ENCODE data around the gene TSSC4. TPM values are rescaled to one million over a fixed set of nuclear protein-coding genes. Genes with fewer than 3 reads are reported as not detected.

Gene TSSC4
- total RNA-seq, 1 experiment from 2014 or later = 25.3 TPM

GRCh38 chr11:2443406-2443805 is 42.9 kb downstream of the TSSC4 start:
- H3K27ac ChIP-seq (ENCODE audit: low read length) = no peak overlapping the region
- H3K9me3 ChIP-seq (ENCODE audit: low read length) = no peaks in the 10 kb centered on the region
- no peaks in the 10 kb centered on the region for H3K36me3 ChIP-seq (ENCODE audit: insufficient read depth, low read length)

DNA sequence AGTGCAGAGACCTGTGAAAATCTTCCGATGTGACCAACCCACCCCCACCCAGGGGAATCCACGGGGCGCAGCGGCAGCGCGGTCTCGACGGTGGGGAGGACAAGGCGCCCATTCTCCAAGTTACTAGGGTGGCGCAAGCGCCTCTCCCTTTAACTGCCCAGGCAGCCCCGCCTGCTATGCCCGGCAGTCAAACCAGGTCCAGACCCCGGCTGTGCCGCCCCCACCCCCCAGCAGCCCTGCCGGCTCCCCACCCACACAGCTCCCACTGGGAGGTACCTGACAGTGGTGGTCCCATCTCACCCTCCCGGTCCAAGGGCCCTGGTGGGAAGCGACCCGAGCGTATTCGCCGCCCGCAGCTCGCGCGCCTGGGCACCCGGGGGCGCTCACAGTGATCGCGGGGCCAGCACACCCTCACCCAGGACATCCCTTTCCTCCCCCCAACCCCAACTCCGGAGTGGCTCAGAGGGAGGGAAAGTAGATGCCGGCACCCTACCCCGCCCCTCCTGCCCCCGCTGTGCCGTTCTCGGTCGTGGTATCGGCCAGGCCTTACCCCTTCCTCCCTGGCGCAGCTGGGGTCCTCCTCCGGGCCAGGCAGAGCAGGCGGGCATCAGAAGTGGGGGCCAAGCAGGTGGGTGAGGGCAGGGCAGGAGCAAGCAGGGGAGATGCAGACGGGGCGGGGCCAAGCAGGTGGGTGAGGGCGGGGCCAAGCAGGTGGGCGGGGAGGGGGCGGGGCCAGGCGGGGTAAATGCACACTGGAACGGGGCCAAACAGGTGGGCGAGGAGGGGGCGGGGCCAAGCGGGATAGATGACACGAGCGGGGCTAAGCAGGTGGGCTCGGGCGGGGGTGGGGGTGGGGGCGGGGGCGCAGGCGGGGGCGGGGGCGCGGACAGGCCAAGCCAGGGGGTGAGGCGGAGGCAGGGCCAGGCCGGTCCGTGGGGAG is 43.6 kb downstream of the TSSC4 start, which contains the start of gene TRPM5:
Gene TRPM5 (minus strand): TSS at position 634 of the 940 bp plus-strand sequence. CDS start 21,478 bp downstream, outside the sequence.
- Histone ChIP-seq H3K9me3 (ENCODE audit: low read length) (no peaks in the 10 kb centered on the region), H3K27me3 (ENCODE audit: low read length) (no peaks in the 10 kb centered on the region), H3K4me3 (ENCODE audit: low read length) (no peak within 1 kb of the TSS), H3K79me2 (ENCODE audit: low read length) (no peaks in the 10 kb centered on the region), H3K4me1 (ENCODE audit: low read length) (peaks cover 32% of the 10 kb centered on the region), H2AFZ (ENCODE audit: low read length) (no peak within 1 kb of the TSS), H3K4me2 (ENCODE audit: low read depth, low read length, poor library complexity, severe bottlenecking) (no peak within 1 kb of the TSS), H3K9ac (ENCODE audit: low read length) (no peak within 1 kb of the TSS), H3K27ac (ENCODE audit: low read length) (no peak within 1 kb of the TSS), H4K20me1 (ENCODE audit: insufficient read depth, low read depth, low read length) (no peaks in the 10 kb centered on the region), H3K36me3 (ENCODE audit: insufficient read depth, low read length) (no peaks in the 10 kb centered on the region), H3K9me2 (replicated peaks; ENCODE audit: insufficient read depth, low read length) (no peaks in the 10 kb centered on the region)
- DNase-seq = no peak

More at GRCh38 chr11:2443406-2443805, 42.9 kb downstream of the TSSC4 start:
- Histone ChIP-seq H3K4me2 (ENCODE audit: low read depth, low read length, poor library complexity, severe bottlenecking) (no peak overlapping the region), H3K4me1 (ENCODE audit: low read length) (peaks cover 32% of the 10 kb centered on the region), H3K9ac (ENCODE audit: low read length) (no peak overlapping the region), H3K4me3 (ENCODE audit: low read length) (no peak overlapping the region), H3K9me2 (replicated peaks; ENCODE audit: insufficient read depth, low read length) (no peaks in the 10 kb centered on the region), H4K20me1 (ENCODE audit: insufficient read depth, low read depth, low read length) (no peaks in the 10 kb centered on the region), H3K79me2 (ENCODE audit: low read length) (no peaks in the 10 kb centered on the region), H3K27me3 (ENCODE audit: low read length) (no peaks in the 10 kb centered on the region), H2AFZ (ENCODE audit: low read length) (no peak overlapping the region)
- no peak for DNase-seq

DNA sequence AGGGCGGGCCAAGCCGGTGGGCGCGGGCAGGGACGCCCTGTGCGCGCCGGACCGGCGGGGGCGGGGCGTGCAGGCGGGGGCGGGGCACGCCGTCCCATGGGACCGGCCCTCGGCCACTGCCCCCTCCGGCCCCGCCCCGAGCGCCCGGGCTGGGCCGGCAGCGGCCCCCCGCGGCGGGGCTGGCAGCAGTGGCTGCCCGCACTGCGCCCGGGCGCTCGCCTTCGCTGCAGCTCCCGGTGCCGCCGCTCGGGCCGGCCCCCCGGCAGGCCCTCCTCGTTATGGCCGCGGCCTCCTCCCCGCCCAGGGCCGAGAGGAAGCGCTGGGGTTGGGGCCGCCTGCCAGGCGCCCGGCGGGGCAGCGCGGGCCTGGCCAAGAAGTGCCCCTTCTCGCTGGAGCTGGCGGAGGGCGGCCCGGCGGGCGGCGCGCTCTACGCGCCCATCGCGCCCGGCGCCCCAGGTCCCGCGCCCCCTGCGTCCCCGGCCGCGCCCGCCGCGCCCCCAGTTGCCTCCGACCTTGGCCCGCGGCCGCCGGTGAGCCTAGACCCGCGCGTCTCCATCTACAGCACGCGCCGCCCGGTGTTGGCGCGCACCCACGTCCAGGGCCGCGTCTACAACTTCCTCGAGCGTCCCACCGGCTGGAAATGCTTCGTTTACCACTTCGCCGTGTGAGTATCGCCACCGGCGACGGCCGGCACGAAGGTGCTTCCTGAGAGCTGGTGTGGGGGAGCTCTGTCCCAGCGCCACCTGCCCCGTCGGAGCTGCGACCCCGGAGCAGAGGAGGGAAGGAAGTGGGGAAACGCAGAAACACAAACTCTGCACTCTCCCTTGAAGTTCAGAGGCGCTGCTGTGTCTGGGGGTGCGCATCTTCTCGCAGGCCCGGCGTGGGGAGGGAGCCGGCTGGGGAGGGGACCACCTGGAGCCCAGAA is 44.5 kb downstream of the TSSC4 start, which contains the start of gene KCNQ1:
Gene KCNQ1 (plus strand): TSS at position 188 of the 925 bp plus-strand sequence. CDS start 91 bp downstream, at position 279.
- no peak for DNase-seq
- Histone ChIP-seq H3K4me1 (ENCODE audit: low read length) (peaks cover 32% of the 10 kb centered on the region), H4K20me1 (ENCODE audit: insufficient read depth, low read depth, low read length) (no peaks in the 10 kb centered on the region), H3K4me3 (ENCODE audit: low read length) (peak within 1 kb of the TSS; percentile 55; the same call in 1 of the 2 replicates), H3K4me2 (ENCODE audit: low read depth, low read length, poor library complexity, severe bottlenecking) (peak within 1 kb of the TSS; percentile 71), H3K27me3 (ENCODE audit: low read length) (no peaks in the 10 kb centered on the region), H3K27ac (ENCODE audit: low read length) (no peak within 1 kb of the TSS; the same call in 1 of the 2 replicates), H3K36me3 (ENCODE audit: insufficient read depth, low read length) (no peaks in the 10 kb centered on the region), H3K79me2 (ENCODE audit: low read length) (no peaks in the 10 kb centered on the region), H3K9me3 (ENCODE audit: low read length) (no peaks in the 10 kb centered on the region), H3K9me2 (replicated peaks; ENCODE audit: insufficient read depth, low read length) (no peaks in the 10 kb centered on the region), H2AFZ (ENCODE audit: low read length) (no peak within 1 kb of the TSS), H3K9ac (ENCODE audit: low read length) (peak within 1 kb of the TSS; percentile 62; the same call in 1 of the 2 replicates)

DNA sequence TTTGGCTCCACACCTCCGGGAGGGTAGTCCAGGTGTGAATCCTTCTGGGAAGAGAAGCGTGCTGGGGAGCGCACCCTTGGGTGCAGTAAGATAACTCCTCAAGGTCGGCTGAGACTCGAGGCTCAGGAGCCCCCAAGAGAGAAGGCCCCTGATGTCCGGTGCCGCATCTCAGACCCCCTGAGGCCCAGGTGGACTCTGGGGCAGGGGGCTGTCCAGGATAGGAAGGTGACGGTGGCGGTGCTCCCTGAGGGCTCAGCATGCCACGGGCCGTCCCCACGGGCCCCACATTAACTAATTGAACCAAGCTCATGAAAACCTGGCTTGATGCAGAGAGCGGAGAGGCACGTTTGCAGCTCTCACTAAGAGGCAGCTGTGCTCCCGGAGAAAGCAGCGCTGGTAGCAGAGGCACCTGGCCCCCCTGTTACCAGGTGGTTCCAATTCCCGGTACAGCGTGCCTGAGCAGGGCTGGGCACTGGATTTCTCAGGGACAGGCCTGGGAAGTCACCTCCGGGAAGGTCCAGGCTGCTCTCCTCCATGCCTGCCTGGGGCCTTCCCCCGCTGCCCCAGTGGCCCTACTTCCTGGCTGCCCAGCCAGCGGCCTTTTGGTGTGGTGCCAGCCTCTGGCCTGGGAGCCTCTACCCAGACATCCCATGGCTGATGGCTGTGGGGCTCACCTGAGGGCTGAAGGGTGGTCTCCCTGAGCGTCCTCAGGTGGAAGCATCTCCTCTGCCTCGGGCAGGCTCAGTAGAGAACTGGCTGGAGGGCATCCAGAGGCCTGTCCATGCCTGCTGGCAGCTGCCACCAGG is 45.4 kb downstream of the TSSC4 start:
- DNase-seq = no peak
- peaks cover 32% of the 10 kb centered on the region for H3K4me1 ChIP-seq (ENCODE audit: low read length)
- H4K20me1 ChIP-seq (ENCODE audit: insufficient read depth, low read depth, low read length) = no peaks in the 10 kb centered on the region
- peak overlapping the region; percentile 71 for H3K4me2 ChIP-seq (ENCODE audit: low read depth, low read length, poor library complexity, severe bottlenecking)
- H3K9ac ChIP-seq (ENCODE audit: low read length) = peak overlapping the region; percentile 62
- H3K9me2 ChIP-seq (replicated peaks; ENCODE audit: insufficient read depth, low read length) = no peaks in the 10 kb centered on the region
- peak overlapping the region; percentile 55 for H3K4me3 ChIP-seq (ENCODE audit: low read length)
- peak overlapping the region; percentile 94; the same call in 1 of the 2 replicates for H2AFZ ChIP-seq (ENCODE audit: low read length)
- H3K79me2 ChIP-seq (ENCODE audit: low read length) = no peaks in the 10 kb centered on the region
- H3K27me3 ChIP-seq (ENCODE audit: low read length) = no peaks in the 10 kb centered on the region
- H3K36me3 ChIP-seq (ENCODE audit: insufficient read depth, low read length) = no peaks in the 10 kb centered on the region
- no peaks in the 10 kb centered on the region for H3K9me3 ChIP-seq (ENCODE audit: low read length)
- peak overlapping the region; percentile 50; the same call in 1 of the 2 replicates for H3K27ac ChIP-seq (ENCODE audit: low read length)

GRCh38 chr11:2446590-2447252 is 46.2 kb downstream of the TSSC4 start:
- H3K9me3 ChIP-seq (ENCODE audit: low read length) = no peaks in the 10 kb centered on the region
- peak overlapping the region; percentile 71 for H3K4me2 ChIP-seq (ENCODE audit: low read depth, low read length, poor library complexity, severe bottlenecking)
- H3K9ac ChIP-seq (ENCODE audit: low read length) = peak overlapping the region; percentile 62
- DNase-seq = peak; percentile 75
- H3K27me3 ChIP-seq (ENCODE audit: low read length) = no peaks in the 10 kb centered on the region
- H3K27ac ChIP-seq (ENCODE audit: low read length) = peak overlapping the region; percentile 50; the same call in 1 of the 2 replicates
- peak overlapping the region; percentile 94 for H2AFZ ChIP-seq (ENCODE audit: low read length)
- no peaks in the 10 kb centered on the region for H3K9me2 ChIP-seq (replicated peaks; ENCODE audit: insufficient read depth, low read length)
- H3K4me1 ChIP-seq (ENCODE audit: low read length) = peaks cover 32% of the 10 kb centered on the region
- no peaks in the 10 kb centered on the region for H3K79me2 ChIP-seq (ENCODE audit: low read length)
- H3K4me3 ChIP-seq (ENCODE audit: low read length) = peak overlapping the region; percentile 55
- no peaks in the 10 kb centered on the region for H4K20me1 ChIP-seq (ENCODE audit: insufficient read depth, low read depth, low read length)
- no peaks in the 10 kb centered on the region for H3K36me3 ChIP-seq (ENCODE audit: insufficient read depth, low read length)

GRCh38 chr11:2447253-2447950 is 46.9 kb downstream of the TSSC4 start:
- H3K9ac ChIP-seq (ENCODE audit: low read length) = peak overlapping the region; percentile 62
- H3K36me3 ChIP-seq (ENCODE audit: insufficient read depth, low read length) = no peaks in the 10 kb centered on the region
- no peaks in the 10 kb centered on the region for H3K27me3 ChIP-seq (ENCODE audit: low read length)
- H3K9me3 ChIP-seq (ENCODE audit: low read length) = no peaks in the 10 kb centered on the region
- no peaks in the 10 kb centered on the region for H4K20me1 ChIP-seq (ENCODE audit: insufficient read depth, low read depth, low read length)
- no peaks in the 10 kb centered on the region for H3K9me2 ChIP-seq (replicated peaks; ENCODE audit: insufficient read depth, low read length)
- peak overlapping the region; percentile 94 for H2AFZ ChIP-seq (ENCODE audit: low read length)
- no peak for DNase-seq
- H3K27ac ChIP-seq (ENCODE audit: low read length) = peak overlapping the region; percentile 50; the same call in 1 of the 2 replicates
- no peaks in the 10 kb centered on the region for H3K79me2 ChIP-seq (ENCODE audit: low read length)
- peak overlapping the region; percentile 71 for H3K4me2 ChIP-seq (ENCODE audit: low read depth, low read length, poor library complexity, severe bottlenecking)
- peak overlapping the region; percentile 55; the same call in 1 of the 2 replicates for H3K4me3 ChIP-seq (ENCODE audit: low read length)
- H3K4me1 ChIP-seq (ENCODE audit: low read length) = peaks cover 32% of the 10 kb centered on the region
